Stimulated activated CD4-positive, alpha-beta T cell treated with anti-CD3 and anti-CD28 coated beads, Interleukin-2, amount 100 ng/mL, for 24 hours (primary cell): Measurements from ENCODE around the gene FTH1.
"Not testable (repeated sequence)": the region's sequence is repeated elsewhere in the genome, so short reads cannot be mapped to it uniquely, and the experiment has no call there.

Experiments used
- DNase-seq, 2 donors: peaks; one replicate each; pipeline ENCODE4 v3.0.0-alpha.2; 2020

The FTH1 gene

GRCh38 chr11:61963282-61964057 lies 4.0 kb downstream of the FTH1 start:
- no peak for DNase-seq

- DNase-seq: no peak
These were observed 4.5 kb downstream of the FTH1 start for GRCh38 chr11:61963016-61963281.

GRCh38 chr11:61962213-61963015 lies 5.0 kb downstream of the FTH1 start:
- no peak for DNase-seq

GRCh38 chr11:61961570-61962212 lies 5.7 kb downstream of the FTH1 start:
- DNase-seq: no peak

- no peak for DNase-seq
These were observed 6.9 kb downstream of the FTH1 start for GRCh38 chr11:61960532-61960931.

- no peak for DNase-seq
These were observed 7.8 kb downstream of the FTH1 start for GRCh38 chr11:61959678-61960077.

GRCh38 chr11:61959114-61959513 lies 8.3 kb downstream of the FTH1 start:
- no peak for DNase-seq

- no peak for DNase-seq
These were observed 8.8 kb downstream of the FTH1 start for GRCh38 chr11:61958590-61958989.

GRCh38 chr11:61957021-61957770 lies 10.2 kb downstream of the FTH1 start:
- DNase-seq: no peak

GRCh38 chr11:61956191-61957020 lies 11.0 kb downstream of the FTH1 start:
- DNase-seq: no peak

- DNase-seq: peak in 1 of 2 donors; percentile 34
These were observed 11.9 kb downstream of the FTH1 start for GRCh38 chr11:61955422-61956135.

GRCh38 chr11:61954851-61955421 lies 12.5 kb downstream of the FTH1 start:
- no peak for DNase-seq

- no peak for DNase-seq
These were observed 13.2 kb downstream of the FTH1 start for GRCh38 chr11:61954106-61954850.

GRCh38 chr11:61953632-61954031 lies 13.8 kb downstream of the FTH1 start:
- DNase-seq: not testable (repeated sequence)

- no peak for DNase-seq
These were observed 14.6 kb downstream of the FTH1 start for GRCh38 chr11:61952882-61953281.

GRCh38 chr11:61951484-61952135 lies 15.8 kb downstream of the FTH1 start:
- DNase-seq: no peak

GRCh38 chr11:61950035-61950547 lies 17.3 kb downstream of the FTH1 start, which contains the start of gene BEST1:
Gene BEST1 (plus strand): TSS chr11:61950351. CDS start chr11:61951807, 1,456 bp downstream.
- no peak for DNase-seq

GRCh38 chr11:61949169-61950034 lies 18.0 kb downstream of the FTH1 start:
- DNase-seq: no peak

GRCh38 chr11:61948505-61948904 lies 18.9 kb downstream of the FTH1 start:
- no peak for DNase-seq
